IPS DF 4.7 (cell line): Measurements from ENCODE around the gene DENND2D.
A peak's percentile ranks its signal among the peaks of the same experiment; 100 is the strongest.

Experiments
- DNase-seq: peaks from one replicate; pipeline ENCODE4 v3.0.0-alpha.2; 2013; ENCODE audit warnings: low spot score; ENCODE audit errors: extremely low read depth

Gene DENND2D

DNA sequence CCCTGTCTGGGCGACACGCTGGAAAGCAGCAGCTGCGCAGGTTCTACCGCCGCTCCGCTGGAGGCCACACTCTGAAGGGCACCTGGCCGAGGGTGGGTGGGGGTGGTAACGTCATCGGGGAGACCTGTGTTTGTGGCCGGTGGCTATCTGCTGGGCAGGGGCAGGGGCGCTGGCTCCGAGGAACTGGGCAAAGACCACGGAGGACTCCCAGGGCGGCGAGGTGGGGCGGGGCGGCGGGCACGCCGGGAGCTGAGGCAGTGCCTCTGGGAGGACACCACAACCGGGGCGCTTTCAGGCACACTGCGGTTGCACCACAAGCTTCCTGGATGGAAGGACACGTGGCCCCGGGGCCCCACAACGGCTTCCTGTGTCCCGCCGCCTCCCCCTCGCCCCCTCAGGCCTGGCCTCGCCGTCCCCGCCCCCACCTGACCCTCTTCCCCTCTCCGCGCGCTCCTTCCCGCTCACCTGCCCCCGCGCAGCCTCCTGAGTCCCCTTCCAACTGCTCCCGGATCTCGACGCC lies 3.3 kb upstream of the DENND2D start:
- DNase-seq, result no peak

DNA sequence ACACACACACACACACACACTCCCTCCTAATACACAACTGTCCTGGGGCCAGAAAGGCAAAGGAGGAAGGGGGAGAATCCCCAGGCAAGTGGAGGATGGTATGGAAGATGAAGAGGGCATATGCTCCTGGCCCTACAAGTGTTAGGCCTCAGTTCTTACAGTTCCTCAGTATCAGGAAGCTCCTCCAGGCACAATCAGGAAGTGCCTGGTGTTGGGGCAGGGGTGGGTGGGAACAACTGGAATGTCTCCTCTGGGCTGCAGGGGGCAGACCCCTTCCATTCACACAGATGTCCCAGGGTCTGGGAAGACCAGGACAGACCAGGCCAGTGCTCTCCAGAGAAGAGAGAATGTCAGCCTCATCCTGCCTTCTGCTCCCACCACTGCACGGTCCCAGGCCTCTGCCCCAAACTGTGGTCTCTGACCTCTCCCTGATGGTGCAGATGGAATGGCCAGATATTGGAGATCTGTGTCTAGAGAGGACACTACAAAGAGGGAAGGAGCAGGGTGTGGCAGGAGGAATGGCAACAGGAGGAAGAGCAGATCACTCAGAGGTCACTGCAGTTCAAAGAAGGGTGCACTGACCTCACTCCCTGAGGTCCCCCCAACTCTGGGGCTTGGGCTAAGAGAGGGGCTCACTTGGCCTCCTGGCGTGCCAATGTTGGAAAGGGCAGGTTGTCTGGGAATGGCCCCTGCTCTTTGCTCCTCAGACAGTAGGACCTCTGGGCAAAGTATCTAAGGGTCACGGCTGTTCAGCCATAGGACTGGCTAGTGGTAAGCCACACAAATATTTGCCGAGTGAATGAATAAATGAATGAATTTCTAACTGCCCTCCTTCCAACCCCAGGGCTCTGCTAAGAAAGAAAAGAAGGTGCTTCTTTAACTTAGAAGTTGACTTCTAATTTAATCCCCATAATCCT lies 2.5 kb upstream of the DENND2D start:
- DNase-seq, result no peak

DNA sequence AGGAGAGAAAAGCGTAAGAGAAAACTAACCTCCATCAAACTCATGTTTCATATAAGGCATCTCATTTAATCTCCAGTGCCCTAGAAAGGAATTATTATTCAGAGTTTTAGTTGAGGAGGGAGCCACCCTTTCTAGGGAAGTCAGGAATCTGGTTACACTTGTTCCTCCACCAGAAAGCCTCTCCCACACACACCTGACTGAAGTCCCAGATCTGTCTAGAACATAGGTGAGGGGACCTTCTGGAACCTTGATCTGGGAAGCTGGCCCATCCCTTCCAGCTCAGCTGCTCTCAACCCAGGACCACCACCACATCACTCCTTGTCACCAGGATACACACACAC lies 1.9 kb upstream of the DENND2D start:
- DNase-seq, result no peak

DNA sequence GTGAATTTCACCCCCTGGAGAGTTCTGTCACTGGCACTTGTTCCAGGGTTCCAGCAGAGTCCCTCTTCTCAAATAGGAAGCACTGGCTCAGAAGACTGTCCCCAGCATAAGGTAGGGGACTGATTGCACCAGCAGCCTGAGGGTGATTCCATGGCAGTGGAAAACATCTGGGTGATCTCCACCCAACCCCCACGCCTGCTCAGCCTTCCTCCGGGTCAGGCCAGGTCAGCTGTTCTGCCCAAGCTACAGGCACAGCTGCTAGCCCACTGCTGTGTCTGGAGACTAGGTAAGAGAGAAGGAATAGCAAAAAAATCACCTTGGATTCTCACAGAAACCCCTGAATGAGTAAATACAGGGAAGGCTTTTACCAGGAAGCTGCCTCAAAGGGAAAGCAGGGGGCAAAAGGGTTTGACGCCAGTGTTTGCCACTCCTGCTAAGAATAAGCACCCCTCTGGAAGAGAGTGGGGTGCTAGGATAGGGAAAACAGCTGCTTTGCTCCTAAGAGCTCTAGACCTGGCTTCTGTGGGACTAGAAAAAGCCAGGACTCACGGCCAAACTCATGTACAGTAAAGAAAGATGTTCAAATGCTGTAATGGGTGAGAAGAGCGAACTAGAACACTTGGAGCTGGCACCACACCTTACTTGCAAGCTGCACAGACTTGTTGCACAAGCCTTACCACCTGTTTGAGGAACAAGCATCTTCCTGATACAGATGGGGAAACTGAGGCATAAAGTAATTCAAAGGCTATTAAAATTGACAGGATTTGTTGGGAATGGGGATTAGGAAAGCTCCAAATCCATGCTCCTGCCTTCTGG lies 1.0 kb upstream of the DENND2D start:
- no peak for DNase-seq

DNA sequence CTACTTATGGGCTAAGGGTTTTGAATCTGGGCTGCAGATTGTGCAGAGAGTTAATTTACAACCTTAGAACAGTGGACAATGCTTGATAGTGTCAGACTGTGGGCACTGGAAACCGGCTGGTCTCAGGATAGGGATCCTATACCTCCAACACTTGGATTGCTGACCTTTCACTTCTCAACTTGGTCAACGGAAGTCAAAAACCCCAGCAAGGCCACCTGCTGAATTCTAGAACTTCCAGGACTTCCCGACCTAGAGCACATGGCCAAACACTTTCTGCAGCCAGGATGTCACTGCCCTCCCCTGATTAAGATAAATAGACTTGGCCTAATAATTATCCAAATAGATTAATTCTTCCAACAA lies 336 bp upstream of the DENND2D start:
- DNase-seq, result no peak

DNA sequence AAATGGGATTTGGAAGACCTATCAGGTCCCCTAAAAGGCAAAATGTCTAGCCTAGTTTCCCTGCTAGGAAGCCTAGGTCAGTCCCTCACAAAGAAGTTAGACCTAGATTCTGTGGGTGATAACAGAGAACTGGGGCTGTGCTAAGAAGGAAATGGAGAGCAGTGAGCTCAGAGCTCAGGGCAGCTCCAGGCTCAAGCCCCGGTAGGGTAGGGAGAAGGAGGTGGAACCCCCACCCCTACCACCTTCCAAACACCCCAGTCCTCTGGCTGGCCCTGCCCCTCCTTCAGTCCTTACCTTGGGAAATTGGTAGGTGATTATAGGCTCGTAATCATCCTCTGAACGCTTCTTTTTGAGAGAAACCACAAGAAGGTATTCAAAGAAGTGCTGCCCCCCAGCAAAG lies 1.1 kb downstream of the DENND2D start:
- DNase-seq, result no peak

DNA sequence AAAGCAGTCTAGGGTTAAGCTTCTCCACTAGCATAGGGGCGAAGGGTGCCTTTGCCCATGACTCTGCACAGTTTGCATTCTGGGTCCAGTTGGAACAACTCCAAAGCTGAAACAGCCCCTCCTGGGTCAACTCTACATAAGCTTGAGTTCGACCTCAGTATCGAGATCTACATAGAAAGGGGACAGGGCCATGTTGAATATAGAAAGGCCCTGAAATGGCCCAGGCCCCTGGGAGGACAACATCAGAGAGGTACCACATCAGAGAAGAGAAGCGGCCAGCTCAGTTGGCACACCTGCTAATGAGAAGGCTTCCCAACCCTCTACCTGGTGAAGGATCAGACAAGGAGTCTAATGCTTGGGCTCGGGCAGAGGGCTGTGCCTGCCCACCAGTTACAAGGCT lies 1.6 kb downstream of the DENND2D start:
- DNase-seq, result no peak

DNA sequence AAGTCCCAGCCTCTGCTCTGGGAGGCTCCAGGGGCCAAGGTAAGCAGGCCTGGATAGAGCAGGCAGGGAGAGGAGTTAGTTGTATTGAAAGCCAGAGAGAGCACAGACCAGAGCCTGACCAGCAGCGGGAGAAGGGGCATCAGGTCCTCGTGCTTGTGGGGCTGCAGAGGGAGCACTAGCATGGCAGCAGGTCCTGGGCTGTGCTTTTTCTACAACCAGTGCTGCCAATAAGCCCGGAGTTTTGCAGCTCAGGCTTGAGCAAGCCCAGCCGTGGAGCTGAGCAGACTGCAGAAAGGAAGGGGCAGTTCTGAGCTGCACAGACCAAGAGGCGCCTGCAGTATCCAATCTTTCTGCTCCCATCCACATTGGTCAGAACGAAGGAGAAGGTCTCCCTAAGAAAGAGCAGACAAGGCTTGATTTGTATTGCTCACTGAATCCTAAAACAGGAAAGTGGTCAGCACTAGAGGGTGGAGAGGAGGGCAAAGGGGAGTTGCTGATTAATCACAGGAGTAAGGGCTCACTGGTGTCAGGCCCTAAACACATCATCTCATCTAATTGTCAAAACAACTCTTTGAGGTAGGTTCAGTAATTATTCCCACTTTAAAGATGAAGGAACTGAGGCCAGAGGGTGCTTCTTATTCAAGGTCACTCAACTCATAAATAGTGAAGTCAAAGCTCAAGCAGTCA lies 2.7 kb downstream of the DENND2D start:
- peak; percentile 36 for DNase-seq

DNA sequence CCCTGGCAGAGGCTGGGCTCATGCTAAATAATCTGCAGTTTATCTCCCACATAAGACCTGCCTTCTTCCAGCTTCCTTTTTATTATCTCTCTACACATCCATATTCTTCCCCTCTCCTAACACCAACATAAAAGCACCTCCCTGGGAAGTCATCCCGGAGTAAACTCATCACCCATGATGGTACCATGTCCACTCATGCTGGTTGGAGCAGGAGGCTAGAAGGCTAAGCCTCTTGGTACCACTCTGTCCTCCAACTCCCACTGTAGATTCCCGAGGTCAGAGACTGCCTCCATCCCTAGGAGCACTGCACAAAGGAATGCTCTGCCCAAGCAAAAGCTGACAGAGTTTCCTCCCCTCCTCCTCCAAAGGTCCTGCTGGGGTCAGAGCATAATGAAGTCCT lies 4.2 kb downstream of the DENND2D start:
- no peak for DNase-seq

DNA sequence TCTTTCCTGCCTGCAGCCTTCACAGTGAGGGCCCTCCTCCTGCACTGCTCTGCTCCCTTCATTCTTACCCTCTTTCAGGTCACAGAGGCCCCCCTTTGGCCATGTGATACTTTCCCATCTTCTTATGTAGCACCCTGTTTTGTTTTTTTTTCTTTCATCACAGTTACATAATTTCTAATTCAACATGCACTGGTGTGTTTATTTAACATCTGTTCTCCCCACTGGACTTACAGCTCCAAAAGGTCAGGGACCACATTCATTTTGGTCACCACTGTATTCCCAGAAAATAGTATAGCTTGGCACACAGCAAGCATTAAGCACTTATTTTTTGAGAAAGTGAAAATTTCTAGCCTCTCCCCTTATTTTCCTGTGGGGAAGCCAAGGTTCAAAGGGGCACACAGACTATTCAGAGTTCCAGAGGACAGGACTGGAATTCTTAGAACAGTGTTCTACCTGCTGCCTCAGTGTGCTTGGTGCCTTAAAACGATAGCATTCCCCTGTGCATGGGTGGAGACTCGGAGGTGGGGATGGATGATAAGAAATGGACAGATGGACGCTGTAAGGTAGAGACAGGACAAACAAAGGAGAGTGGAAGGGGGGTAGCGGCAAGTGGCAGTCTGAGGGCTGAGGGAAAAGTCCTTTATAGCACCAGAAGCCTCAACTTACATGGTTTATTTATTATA lies 5.3 kb downstream of the DENND2D start:
- no peak for DNase-seq

DNA sequence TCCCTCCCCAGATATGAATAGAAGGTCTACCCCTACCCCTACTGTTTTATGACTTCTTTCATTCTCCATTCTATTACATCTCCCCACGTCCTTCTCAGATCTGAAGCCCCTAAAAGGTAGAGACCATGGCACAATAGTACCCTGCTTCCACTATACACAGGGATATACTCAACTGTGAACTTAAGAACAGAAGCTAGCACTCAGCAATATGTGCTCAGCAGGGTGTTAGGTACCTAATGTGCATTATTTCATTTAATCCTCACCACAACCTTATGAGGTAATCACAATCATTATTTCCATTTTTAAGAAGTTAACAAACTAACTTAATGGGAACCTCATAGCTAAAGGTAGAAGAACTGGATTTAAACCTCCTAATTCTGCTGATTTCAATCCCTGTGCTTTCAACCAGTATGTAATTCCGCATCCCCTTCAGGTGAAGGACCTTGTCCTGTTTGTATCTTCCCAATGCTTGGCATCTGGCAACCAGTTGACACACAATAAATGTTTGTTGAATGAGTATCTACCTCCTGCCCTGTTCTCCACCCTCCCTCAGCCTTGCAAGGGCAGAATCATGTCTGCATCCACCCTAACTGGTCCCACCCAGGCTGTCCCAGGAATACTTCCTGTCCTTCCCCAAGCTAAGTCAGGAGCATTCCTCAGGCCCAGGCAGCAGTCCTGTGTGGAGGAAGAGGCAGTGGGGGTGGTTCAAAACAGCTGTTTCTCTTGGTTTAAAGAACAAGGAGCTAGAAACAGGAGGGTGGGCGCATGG lies 6.5 kb downstream of the DENND2D start:
- no peak for DNase-seq

DNA sequence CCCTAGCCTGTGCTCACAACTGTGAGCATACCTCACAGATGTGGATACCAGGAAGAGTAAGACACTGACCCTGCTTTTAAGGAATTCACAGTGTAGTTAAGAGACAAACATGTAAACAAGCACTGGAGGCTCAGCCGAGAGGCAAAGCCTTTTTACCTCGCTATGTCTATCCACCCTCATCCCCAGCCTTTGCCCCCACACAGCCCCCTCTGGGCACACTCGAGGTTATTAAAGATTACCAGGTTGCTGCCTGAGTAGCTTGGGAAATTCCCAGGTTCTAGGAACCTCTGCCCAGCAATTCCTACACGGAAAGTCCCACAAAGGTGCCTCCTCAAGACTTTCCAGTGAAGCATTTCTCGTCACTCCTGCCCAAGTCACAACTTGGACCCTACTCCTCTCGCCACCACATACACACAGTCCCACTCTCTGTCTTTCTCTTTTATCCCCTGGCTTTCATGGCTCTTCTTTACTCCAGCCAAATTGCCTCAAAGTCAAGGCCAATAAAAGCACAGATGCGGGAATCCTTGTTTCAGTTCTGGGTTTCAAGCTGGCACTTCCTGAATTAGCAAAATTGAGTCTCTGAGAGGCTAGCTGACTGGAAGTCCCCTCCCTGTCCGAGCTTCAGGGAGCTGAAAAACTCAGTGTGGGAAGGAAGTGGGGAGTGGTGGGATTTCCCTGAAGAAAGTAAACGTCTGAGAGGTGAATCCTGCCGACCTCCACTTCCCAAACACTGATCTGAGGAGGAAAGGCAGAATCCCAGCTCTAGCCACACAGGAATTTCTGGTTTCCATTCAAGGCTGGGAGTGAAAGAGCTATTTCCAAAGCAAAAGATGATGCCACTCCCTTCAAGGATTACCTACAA lies 7.6 kb downstream of the DENND2D start:
- DNase-seq, result no peak

DNA sequence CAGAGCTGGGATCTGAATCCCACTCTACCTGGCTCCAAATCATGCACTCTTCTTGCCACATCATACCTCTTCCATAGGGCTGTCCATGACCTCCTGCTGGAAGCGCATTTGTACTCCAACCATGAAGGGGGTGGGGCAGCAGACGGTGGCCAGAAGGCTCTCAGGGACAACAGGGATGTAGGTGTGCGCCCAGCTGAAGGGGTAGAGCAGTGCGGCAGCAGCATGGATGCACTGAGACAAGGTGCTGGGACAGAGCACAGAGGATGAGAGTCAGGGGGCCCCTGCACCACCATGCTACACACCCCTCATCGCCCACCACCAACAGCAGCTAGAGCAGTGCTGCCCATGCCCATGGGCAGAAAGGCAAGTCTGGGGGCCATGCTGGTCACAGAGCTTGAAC lies 8.4 kb downstream of the DENND2D start:
- DNase-seq, result no peak

DNA sequence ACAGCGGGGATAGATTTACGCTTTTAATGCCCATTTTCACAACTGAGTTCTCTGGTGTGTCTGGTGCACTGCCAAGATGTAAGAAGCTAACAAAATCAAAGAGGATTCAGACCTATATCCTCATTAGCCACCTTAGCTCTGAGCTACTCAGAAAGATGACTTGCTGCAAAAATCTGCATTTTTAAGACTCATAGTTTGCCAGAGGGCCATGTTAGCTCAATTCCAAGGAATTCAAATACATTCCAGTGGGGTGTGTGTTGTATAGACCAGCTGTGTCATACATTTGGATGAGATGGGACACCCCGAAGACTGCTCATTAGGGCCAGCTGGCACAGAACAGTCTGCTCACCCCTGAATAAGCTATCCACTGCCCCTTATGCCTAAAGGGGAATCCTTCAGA lies 8.9 kb downstream of the DENND2D start:
- no peak for DNase-seq

DNA sequence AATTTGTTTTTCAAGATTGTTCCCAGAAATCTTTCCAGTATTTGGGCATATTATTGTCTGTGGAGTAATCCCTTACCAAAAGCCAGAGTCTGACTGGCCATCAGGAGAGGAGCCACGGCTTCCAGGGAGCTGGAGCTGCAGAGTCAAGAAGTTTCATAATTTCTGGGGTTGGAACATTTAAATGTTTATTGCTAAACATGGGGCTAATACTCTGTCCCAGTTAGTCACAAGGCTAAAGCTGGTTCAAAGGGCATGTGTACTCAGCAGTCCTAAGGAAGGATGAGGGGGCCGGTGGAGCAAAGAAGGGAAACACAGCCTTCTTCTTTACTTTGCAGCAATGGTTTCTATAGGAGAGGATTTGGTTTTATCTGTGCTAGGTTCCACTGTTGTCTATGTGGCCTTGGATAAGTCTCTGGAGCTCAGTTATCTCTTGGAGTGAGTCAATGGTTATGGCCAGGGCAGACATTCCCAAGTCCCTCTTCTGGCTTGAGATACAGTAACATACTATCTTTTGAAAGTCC lies 9.5 kb downstream of the DENND2D start:
- DNase-seq, result no peak

DNA sequence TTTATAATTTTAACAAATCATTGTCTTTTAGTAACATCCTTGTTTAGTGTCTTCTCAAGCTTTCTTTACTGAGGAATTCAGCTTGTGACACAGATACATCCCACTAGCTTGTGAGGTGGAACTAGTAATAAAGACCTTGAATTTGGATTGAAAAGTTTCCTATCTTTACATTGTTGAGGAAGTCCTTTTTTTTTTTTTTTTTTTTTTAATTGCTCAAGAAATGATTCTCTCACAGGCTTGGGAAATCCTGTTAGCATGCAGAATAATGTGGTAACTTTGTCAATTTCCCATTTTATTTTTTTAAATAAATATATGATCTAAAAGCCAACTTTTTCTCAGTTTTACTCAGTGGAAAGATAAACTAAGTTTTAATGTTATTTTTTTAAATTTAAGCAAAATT lies 15.8 kb downstream of the DENND2D start:
- DNase-seq, result no peak

DNA sequence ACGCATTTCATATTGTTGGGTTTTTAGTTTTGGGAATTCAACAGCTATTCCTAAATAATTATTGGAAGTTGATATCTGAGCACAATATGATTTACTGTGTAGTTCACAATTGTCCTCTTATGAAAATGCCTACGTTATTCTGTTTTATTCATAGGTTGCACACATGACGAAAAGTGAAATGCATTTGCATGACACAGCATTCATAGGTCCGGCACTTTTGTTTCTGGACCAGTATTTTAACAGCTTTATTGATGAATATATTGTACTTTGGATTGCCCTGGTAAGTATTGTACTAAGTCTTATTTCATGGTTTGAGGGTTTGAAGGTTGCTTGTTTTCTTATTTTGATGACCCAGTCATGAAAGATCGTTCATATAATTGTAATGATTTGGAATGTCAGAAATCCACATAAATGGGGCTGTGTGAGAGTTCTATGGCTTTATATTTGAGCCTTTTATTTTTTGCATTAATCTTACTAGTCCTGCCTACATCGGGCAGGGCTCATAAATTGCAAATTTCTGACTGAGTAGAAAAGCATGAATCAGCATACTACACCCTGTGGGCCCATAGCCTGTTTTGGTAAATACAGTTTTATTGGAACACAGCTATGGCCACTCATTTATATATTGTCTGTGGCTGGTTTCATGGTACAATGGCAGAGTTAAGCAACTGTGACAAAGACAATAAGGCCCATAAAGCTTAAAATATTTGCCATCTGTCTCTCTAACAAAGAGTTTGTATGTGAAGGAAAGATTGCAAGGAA lies 17.0 kb downstream of the DENND2D start:
- no peak for DNase-seq

DNA sequence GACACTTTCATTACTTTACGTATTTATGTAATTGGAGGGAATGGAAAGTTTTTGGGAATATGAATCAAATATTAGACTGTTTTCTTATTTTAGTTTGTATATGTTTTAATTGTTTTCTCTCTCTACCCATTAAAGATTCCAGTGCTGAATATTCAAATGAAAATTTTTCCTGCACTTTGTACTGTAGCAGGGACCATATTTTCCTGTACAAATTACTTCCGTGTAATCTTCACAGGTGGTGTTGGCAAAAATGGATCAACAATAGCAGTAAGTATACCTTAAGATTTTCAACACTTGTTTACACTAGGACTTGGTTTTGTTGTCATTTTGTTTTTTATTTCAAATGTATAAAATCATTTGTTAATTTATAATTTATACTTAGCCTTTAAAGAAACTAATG lies 18.4 kb downstream of the DENND2D start:
- DNase-seq, result no peak
